ENCODE data around the gene PHLDA3. TPM values are rescaled to one million over a fixed set of nuclear protein-coding genes. Genes with fewer than 3 reads are reported as not detected.
A peak's percentile ranks its signal among the peaks of the same experiment; 100 is the strongest.

PHLDA3 gene
- total and polyA plus RNA-seq, 2 donors from 2014 or later: 25.6 to 27.3 TPM

GRCh38 chr1:201443747-201444146, 25.2 kb downstream of the PHLDA3 start:
- no peak overlapping the region for H3K4me3 ChIP-seq (ENCODE audit: low read length in 3 of 3)
- H3K27ac ChIP-seq (ENCODE audit: low read depth in 2 of 2, low read length in 2 of 2): no peak overlapping the region
- H3K36me3 ChIP-seq (ENCODE audit: control insufficient read depth in 2 of 3, insufficient read depth in 3 of 3, low read length in 3 of 3): no peaks in the 10 kb centered on the region
- FAIRE-seq (no peak), DNase-seq (peak in 1 of 5 donors; percentile 29)
- TF ChIP-seq, protein P1, sequence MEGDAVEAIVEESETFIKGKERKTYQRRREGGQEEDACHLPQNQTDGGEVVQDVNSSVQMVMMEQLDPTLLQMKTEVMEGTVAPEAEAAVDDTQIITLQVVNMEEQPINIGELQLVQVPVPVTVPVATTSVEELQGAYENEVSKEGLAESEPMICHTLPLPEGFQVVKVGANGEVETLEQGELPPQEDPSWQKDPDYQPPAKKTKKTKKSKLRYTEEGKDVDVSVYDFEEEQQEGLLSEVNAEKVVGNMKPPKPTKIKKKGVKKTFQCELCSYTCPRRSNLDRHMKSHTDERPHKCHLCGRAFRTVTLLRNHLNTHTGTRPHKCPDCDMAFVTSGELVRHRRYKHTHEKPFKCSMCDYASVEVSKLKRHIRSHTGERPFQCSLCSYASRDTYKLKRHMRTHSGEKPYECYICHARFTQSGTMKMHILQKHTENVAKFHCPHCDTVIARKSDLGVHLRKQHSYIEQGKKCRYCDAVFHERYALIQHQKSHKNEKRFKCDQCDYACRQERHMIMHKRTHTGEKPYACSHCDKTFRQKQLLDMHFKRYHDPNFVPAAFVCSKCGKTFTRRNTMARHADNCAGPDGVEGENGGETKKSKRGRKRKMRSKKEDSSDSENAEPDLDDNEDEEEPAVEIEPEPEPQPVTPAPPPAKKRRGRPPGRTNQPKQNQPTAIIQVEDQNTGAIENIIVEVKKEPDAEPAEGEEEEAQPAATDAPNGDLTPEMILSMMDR (IDR thresholded peaks at IDR 0.05; ENCODE audit: borderline replicate concordance, extremely low read depth, insufficient read depth): no peak
- H3K9ac ChIP-seq (ENCODE audit: low read length in 3 of 3): no peak overlapping the region
- H3K27me3 ChIP-seq (ENCODE audit: control insufficient read depth, insufficient read depth, low read length): no peaks in the 10 kb centered on the region
- peaks cover 0 to 3% (median 2%) of the 10 kb centered on the region in 3 donors for H3K4me1 ChIP-seq (ENCODE audit: control insufficient read depth in 2 of 3, insufficient read depth in 2 of 3, low read depth in 1 of 3, low read length in 3 of 3)
- no peaks in the 10 kb centered on the region for H3K9me3 ChIP-seq (ENCODE audit: control insufficient read depth in 2 of 3, insufficient read depth in 1 of 3, low read length in 3 of 3)
- intact Hi-C loops (cut with DNase I): loop anchor here (10.0 kb wide), 1 partner anchor 71 kb away; no protein-coding TSS in a partner anchor

DNA sequence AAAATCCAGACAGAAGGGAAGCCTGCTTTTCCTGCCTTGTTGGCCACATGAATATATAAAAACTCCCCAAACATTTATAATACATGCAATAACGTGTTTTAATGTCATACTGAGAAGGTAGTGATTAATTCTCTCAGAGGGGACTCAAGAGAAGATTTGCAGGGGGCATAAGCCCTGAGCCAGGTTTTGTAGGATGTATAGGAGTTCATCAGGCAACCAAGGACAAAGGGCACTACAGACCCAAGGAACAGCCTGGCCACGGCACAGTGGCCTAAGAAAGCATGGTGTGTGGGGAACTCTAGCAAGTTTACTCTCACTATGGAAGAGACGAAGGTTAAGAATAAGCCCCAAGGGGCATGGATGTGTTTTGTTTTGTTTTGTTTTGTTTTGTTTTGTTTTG, 32.0 kb downstream of the PHLDA3 start:
- FAIRE-seq (no peak), DNase-seq (no peak)
- Histone ChIP-seq H3K4me1 (ENCODE audit: control insufficient read depth in 2 of 3, insufficient read depth in 2 of 3, low read depth in 1 of 3, low read length in 3 of 3) (peaks cover 0 to 7% (median 0%) of the 10 kb centered on the region in 3 donors), H3K27me3 (ENCODE audit: control insufficient read depth, insufficient read depth, low read length) (no peaks in the 10 kb centered on the region), H3K9me3 (ENCODE audit: control insufficient read depth in 2 of 3, insufficient read depth in 1 of 3, low read length in 3 of 3) (no peaks in the 10 kb centered on the region), H3K9ac (ENCODE audit: low read length in 3 of 3) (no peak overlapping the region), H3K27ac (ENCODE audit: low read depth in 2 of 2, low read length in 2 of 2) (no peak overlapping the region), H3K36me3 (ENCODE audit: control insufficient read depth in 2 of 3, insufficient read depth in 3 of 3, low read length in 3 of 3) (no peaks in the 10 kb centered on the region), H3K4me3 (ENCODE audit: low read length in 3 of 3) (no peak overlapping the region)
- TF ChIP-seq, protein P1 (IDR thresholded peaks at IDR 0.05; ENCODE audit: borderline replicate concordance, extremely low read depth, insufficient read depth): no peak
- intact Hi-C loops (cut with DNase I): no loop called here

DNA sequence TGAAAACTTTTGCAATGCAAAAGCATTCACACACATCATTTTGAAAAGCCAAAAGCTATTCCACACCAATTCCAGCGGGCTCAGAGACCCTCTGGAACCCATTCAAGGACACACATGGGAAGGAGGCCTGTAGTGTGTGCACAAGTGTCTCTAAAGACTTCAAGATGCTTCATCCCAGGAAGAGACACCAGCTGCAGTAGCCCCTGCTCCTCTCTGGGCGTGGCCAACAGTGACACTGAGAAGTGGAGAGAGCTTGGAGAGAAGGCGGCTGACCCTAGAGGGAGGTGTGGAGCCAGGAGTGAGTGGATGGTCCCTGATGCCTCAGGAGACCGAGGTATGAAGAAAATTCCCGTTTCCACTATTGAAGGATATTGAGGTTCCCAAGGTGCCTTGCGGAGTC, 32.6 kb downstream of the PHLDA3 start:
- FAIRE-seq: no peak
- intact Hi-C loops (cut with DNase I): no loop called here
- H3K9ac ChIP-seq (ENCODE audit: low read length in 3 of 3): no peak overlapping the region

More for the DNA sequence above, 32.6 kb downstream of the PHLDA3 start:
- Histone ChIP-seq H3K4me3 (ENCODE audit: low read length in 3 of 3) (no peak overlapping the region), H3K36me3 (ENCODE audit: control insufficient read depth in 2 of 3, insufficient read depth in 3 of 3, low read length in 3 of 3) (no peaks in the 10 kb centered on the region), H3K4me1 (ENCODE audit: control insufficient read depth in 2 of 3, insufficient read depth in 2 of 3, low read depth in 1 of 3, low read length in 3 of 3) (peaks cover 0 to 7% (median 0%) of the 10 kb centered on the region in 3 donors), H3K27ac (ENCODE audit: low read depth in 2 of 2, low read length in 2 of 2) (no peak overlapping the region), H3K9me3 (ENCODE audit: control insufficient read depth in 2 of 3, insufficient read depth in 1 of 3, low read length in 3 of 3) (no peaks in the 10 kb centered on the region), H3K27me3 (ENCODE audit: control insufficient read depth, insufficient read depth, low read length) (no peaks in the 10 kb centered on the region)
- peak in 2 of 5 donors; percentile 52 to 70 for DNase-seq
- TF ChIP-seq, protein P1 (IDR thresholded peaks at IDR 0.05; ENCODE audit: borderline replicate concordance, extremely low read depth, insufficient read depth): no peak
